Hepatocyte (in vitro differentiated cells): ENCODE data around the gene WDR62.

Experiments used
- CTCF ChIP-seq: fragments of 200-600 bp; sonication (generic); IDR thresholded peaks from 2 replicates; pipeline ENCODE4 v1.5.1; 2016; ENCODE audit warnings: antibody characterized with exemption, mild to moderate bottlenecking; ENCODE audit not compliant: poor library complexity
- EZH2 ChIP-seq: fragments of 200-600 bp; sonication (generic); IDR thresholded peaks from 2 replicates; pipeline ENCODE4 v1.6.1; 2016; ENCODE audit warnings: antibody characterized with exemption, mild to moderate bottlenecking, borderline replicate concordance
- EZH2phosphoT487 ChIP-seq: fragments of 200-600 bp; sonication (generic); IDR thresholded peaks from one replicate; pipeline ENCODE4 v1.6.1; 2018; ENCODE audit warnings: antibody characterized with exemption, mild to moderate bottlenecking, low read depth, moderate library complexity; ENCODE audit not compliant: unreplicated experiment, severe bottlenecking

GRCh38 chr19:36064826-36065225, 10.1 kb downstream of the WDR62 start:
- TF ChIP-seq EZH2 (no peak), CTCF (no peak), EZH2phosphoT487 (no peak)
